HG02678 (cell line): Measurements from ENCODE around the gene MTIF2.
"Not testable (repeated sequence)": the region's sequence is repeated elsewhere in the genome, so short reads cannot be mapped to it uniquely, and the experiment has no call there.

ENCODE experiments used
- ATAC-seq: cut with Tn5 transposase; IDR thresholded peaks from one replicate; pipeline ENCODE4 v1.9.1; 2021; ENCODE audit warnings: mild to moderate bottlenecking, moderate library complexity; ENCODE audit not compliant: unreplicated experiment

MTIF2 gene

DNA sequence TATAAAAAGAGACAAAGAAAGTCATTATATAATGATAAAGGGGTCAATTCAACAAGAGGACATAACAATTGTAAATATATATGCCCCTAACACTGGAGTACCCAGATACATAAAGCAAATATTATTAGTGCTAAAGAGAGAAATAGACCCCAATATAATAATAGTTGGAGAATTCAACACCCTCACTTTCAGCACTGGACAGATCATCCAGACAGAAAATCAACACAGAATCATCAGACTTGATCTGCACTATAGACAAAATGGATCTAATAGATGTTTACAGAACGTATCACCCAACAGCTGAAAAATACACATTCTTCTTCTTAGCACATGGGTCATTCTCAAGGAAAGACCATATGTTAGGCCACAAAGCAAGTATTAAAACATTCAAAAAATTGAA is 68.6 kb downstream of the MTIF2 start:
- no peak for ATAC-seq

DNA sequence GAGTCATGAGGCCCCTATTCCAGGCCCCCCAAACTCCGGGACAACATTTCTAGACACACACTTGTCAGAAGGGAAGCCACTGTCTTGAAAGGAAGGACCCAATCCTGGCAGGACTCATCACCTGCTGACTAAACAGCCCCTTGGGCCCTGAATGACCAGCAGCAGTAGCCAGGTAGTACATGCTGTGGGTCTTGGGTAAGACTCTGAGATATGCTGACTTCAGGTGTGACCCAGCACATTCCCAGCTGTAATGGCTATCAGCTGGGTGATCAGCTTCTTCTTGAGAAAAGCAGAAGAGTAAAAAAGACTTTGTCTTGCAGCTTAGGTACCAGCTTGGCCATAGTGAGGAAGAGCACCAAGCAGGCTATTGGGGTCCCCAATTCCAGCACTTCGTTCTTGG is 72.5 kb downstream of the MTIF2 start:
- no peak for ATAC-seq

DNA sequence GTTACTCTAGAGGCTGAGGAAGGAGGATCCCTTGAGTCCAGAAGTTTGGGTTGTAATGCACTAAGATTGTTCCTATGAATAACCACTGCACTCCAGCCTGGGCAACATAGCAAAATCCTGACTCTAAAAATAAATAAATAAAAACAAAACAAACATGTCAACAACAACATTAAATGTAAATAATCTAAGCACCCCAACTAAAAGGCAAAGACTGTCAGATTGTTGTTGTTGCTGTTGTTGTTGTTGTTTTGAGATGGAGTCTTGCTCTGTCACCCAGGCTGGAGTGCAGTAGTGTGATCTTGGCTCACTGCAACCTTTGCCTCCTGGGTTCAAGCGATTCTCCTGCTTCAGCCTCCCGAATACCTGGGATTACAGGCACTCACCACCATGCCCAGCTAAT is 77.1 kb downstream of the MTIF2 start:
- ATAC-seq, result not testable (repeated sequence)

DNA sequence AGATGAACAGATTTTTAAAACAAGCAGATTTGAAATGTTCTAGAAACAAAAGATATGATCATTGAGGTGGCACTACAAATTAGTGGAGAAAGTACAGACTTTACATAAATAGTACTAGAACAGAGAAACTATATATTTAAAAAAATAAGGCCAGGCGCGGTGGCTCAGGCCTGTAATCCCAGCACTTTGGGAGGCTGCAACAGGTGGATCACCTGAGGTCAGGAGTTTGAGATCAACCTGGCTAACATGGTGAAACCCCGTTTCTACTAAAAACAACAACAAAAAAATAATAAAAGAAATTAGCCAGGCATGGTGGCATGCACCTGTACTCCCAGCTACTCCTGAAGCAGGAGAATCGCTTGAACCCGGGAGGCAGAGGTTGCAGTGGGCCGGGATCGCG is 82.2 kb downstream of the MTIF2 start:
- not testable (repeated sequence) for ATAC-seq
